ENCODE results near the gene TUBB4A. TPM values are rescaled to one million over a fixed set of nuclear protein-coding genes. Genes with fewer than 3 reads are reported as not detected.

Gene TUBB4A
- total and polyA plus RNA-seq, 2 of the 8 experiments (the other 6 are each of a cell fraction or from before 2014, with no cell fraction given): 16.8 to 30.4 TPM

GRCh38 chr19:6453951-6454565 is 48.1 kb downstream of the TUBB4A start:
- H3K18ac ChIP-seq (ENCODE audit: extremely low read depth, low read length): no peak overlapping the region
- DNase-seq (ENCODE audit: low read depth in 1 of 2, low spot score in 2 of 2): no peak
- no peak overlapping the region for H2AK5ac ChIP-seq (ENCODE audit: low read depth, low read length)
- peaks cover 0 to 9% (median 0%) of the 10 kb centered on the region in 4 experiments; a peak in 5 of 7 replicates for H3K4me1 ChIP-seq (replicated peaks in 1 of 4; ENCODE audit: control insufficient read depth in 3 of 4, insufficient read depth in 4 of 4, low read length in 3 of 4)
- H3K4me2 ChIP-seq (ENCODE audit: insufficient read depth in 1 of 2, low read depth in 2 of 2, low read length in 2 of 2): no peak overlapping the region
- 92% methylated on average over 11 of the region's 11 CpGs; no CpG with 5 or more reads in 1 of the 2 experiments for WGBS, 2 experiments (ENCODE audit: extremely low coverage in 1 of 2, insufficient coverage in 1 of 2, insufficient read length in 1 of 2, insufficient replicate concordance in 2 of 2, low coverage in 1 of 2, low lambda C conversion rate in 2 of 2, missing lambda C conversion rate in 1 of 2)
- H3K79me2 ChIP-seq (ENCODE audit: control insufficient read depth in 1 of 2, insufficient read depth in 2 of 2, low read length in 2 of 2): no peaks in the 10 kb centered on the region
- no peaks in the 10 kb centered on the region for H3K79me1 ChIP-seq (ENCODE audit: low read depth, low read length)
- H2BK120ac ChIP-seq (replicated peaks; ENCODE audit: low read depth, low read length): no peak overlapping the region
- no peaks in the 10 kb centered on the region for H3K27me3 ChIP-seq (replicated peaks in 1 of 4; ENCODE audit: control insufficient read depth in 3 of 4, extremely low read depth in 1 of 4, insufficient read depth in 3 of 4, low read length in 3 of 4)
- TF ChIP-seq JUN (IDR thresholded peaks at IDR 0.05; ENCODE audit: low read depth, low read length) (no peak), HDAC2 (IDR thresholded peaks at IDR 0.05; ENCODE audit: borderline replicate concordance in 1 of 2, low read depth in 2 of 2, low read length in 2 of 2) (no peak), SP1 (IDR thresholded peaks at IDR 0.05; ENCODE audit: low read depth, low read length) (no peak), TCF12 (IDR thresholded peaks at IDR 0.05; ENCODE audit: low read depth, low read length) (no peak), RAD21 (IDR thresholded peaks at IDR 0.05 in 1 of 2, conservative IDR thresholded peaks at IDR 0.05 in 1 of 2; ENCODE audit: low read depth in 2 of 2, low read length in 2 of 2) (no peak), CHD1 (IDR thresholded peaks at IDR 0.05; ENCODE audit: low read depth, low read length) (no peak)
- H2AFZ ChIP-seq (ENCODE audit: low read length): no peak overlapping the region
- H4K8ac ChIP-seq (ENCODE audit: extremely low read depth, insufficient read depth, low read length): no peak overlapping the region
- POLR2A ChIA-PET (ENCODE audit: partially characterized antibody): interaction anchor here (1.4 kb wide), 1 partner anchor 18 kb away, joined by 5 read pairs; no protein-coding TSS in a partner anchor
- H2BK20ac ChIP-seq (ENCODE audit: low read length): no peak overlapping the region
- H3K14ac ChIP-seq (ENCODE audit: insufficient read length): no peak overlapping the region
- no peak overlapping the region for H3K9ac ChIP-seq (replicated peaks in 1 of 4; ENCODE audit: extremely low read depth in 1 of 4, low read depth in 3 of 4, low read length in 3 of 4)
- H3K9me3 ChIP-seq (ENCODE audit: insufficient read depth in 2 of 2, low read depth in 1 of 2, low read length in 1 of 2): peaks cover 0 to 8% of the 10 kb centered on the region in 2 experiments; a peak in 1 of 4 replicates
- no peak overlapping the region for H3K4ac ChIP-seq (replicated peaks; ENCODE audit: insufficient read length, low read depth, low read length)
- no peak overlapping the region for H4K5ac ChIP-seq (ENCODE audit: insufficient read length, low read depth, low read length)
- H3K23ac ChIP-seq (ENCODE audit: insufficient read length): no peak overlapping the region
- H3K23me2 ChIP-seq (ENCODE audit: low read depth, low read length): peaks cover 2% of the 10 kb centered on the region; the same call in 1 of the 2 replicates
- no peak overlapping the region for H2BK5ac ChIP-seq (ENCODE audit: low read depth, low read length)
- H2BK15ac ChIP-seq (ENCODE audit: low read length): no peak overlapping the region
- CTCF ChIA-PET (ENCODE audit: partially characterized antibody): interaction anchor here (0.9 to 1.1 kb wide), 2 partner anchors 36 to 235 kb away, joined by 3 read pairs; no protein-coding TSS in a partner anchor
- no peak overlapping the region for H3K56ac ChIP-seq (replicated peaks; ENCODE audit: insufficient read length, low read depth, low read length)
- no peak overlapping the region for H3K27ac ChIP-seq (ENCODE audit: low read depth, low read length)
- no peaks in the 10 kb centered on the region for H4K20me1 ChIP-seq (replicated peaks in 1 of 2; ENCODE audit: control insufficient read depth in 1 of 2, insufficient read depth in 2 of 2, low read length in 2 of 2)
- H3K4me3 ChIP-seq (ENCODE audit: extremely low read depth in 1 of 4, insufficient read depth in 2 of 4, low read depth in 3 of 4, low read length in 4 of 4): no peak overlapping the region
- H2BK12ac ChIP-seq (ENCODE audit: low read depth, low read length): no peak overlapping the region
- H3K36me3 ChIP-seq (ENCODE audit: control insufficient read depth in 2 of 4, insufficient read depth in 4 of 4, low read length in 3 of 4): peaks cover 5 to 30% (median 10%) of the 10 kb centered on the region in 4 experiments; a peak in 7 of 8 replicates
- no peak overlapping the region for H4K91ac ChIP-seq (replicated peaks; ENCODE audit: insufficient read length, low read length)
- no peak for FAIRE-seq

Data from H1 (cell line).